Activated effector memory CD4-positive, alpha-beta T cell treated with Interleukin-2 at 50 U/mL for 16 hours (primary cell): Measurements from ENCODE around the gene SETD5.
A peak's percentile ranks its signal among the peaks of the same experiment; 100 is the strongest.

Source experiments
- DNase-seq: peaks from one replicate; pipeline ENCODE4 v3.0.0-alpha.2; 2020

Gene SETD5

GRCh38 chr3:9390265-9390888 lies 7.0 kb upstream of the SETD5 start:
- DNase-seq, result no peak

- DNase-seq, result no peak
Observed at GRCh38 chr3:9392041-9392440, 5.4 kb upstream of the SETD5 start.

- no peak for DNase-seq
Observed at GRCh38 chr3:9395570-9396300, 1.7 kb upstream of the SETD5 start.

- DNase-seq, result no peak
Observed at GRCh38 chr3:9396301-9396631, 1.1 kb upstream of the SETD5 start.

GRCh38 chr3:9396632-9397331 lies 633 bp upstream of the SETD5 start:
- DNase-seq, result peak; percentile 99

- no peak for DNase-seq
Observed at GRCh38 chr3:9397906-9398699, 688 bp downstream of the SETD5 start.

GRCh38 chr3:9398700-9399336 lies 1.4 kb downstream of the SETD5 start:
- DNase-seq, result no peak

- no peak for DNase-seq
Observed at GRCh38 chr3:9399337-9399703, 1.9 kb downstream of the SETD5 start.

GRCh38 chr3:9399746-9400145 lies 2.3 kb downstream of the SETD5 start:
- DNase-seq, result no peak

GRCh38 chr3:9400616-9401015 lies 3.2 kb downstream of the SETD5 start:
- DNase-seq, result no peak

- DNase-seq, result no peak
Observed at GRCh38 chr3:9401986-9402385, 4.6 kb downstream of the SETD5 start.

GRCh38 chr3:9402410-9403228 lies 5.2 kb downstream of the SETD5 start:
- DNase-seq, result no peak

GRCh38 chr3:9403463-9403862 lies 6.0 kb downstream of the SETD5 start:
- no peak for DNase-seq

- DNase-seq, result no peak
Observed at GRCh38 chr3:9404680-9405079, 7.3 kb downstream of the SETD5 start.

- DNase-seq, result no peak
Observed at GRCh38 chr3:9405756-9406155, 8.3 kb downstream of the SETD5 start.

- no peak for DNase-seq
Observed at GRCh38 chr3:9406856-9407626, 9.6 kb downstream of the SETD5 start.

- no peak for DNase-seq
Observed at GRCh38 chr3:9408061-9408460, 10.6 kb downstream of the SETD5 start.

GRCh38 chr3:9408546-9408945 lies 11.1 kb downstream of the SETD5 start:
- no peak for DNase-seq

- no peak for DNase-seq
Observed at GRCh38 chr3:9409981-9410854, 12.8 kb downstream of the SETD5 start.

- no peak for DNase-seq
Observed at GRCh38 chr3:9411302-9411701, 13.9 kb downstream of the SETD5 start.
